NK-92 (cell line): ENCODE results near the gene SKA1.
"Not testable (repeated sequence)": the region's sequence is repeated elsewhere in the genome, so short reads cannot be mapped to it uniquely, and the experiment has no call there.

Source experiments
- DNase-seq: peaks from one replicate; lab custom pipeline; 2025; ENCODE audit not compliant: unreplicated experiment; lab: John Stamatoyannopoulos, UW

The SKA1 gene

DNA sequence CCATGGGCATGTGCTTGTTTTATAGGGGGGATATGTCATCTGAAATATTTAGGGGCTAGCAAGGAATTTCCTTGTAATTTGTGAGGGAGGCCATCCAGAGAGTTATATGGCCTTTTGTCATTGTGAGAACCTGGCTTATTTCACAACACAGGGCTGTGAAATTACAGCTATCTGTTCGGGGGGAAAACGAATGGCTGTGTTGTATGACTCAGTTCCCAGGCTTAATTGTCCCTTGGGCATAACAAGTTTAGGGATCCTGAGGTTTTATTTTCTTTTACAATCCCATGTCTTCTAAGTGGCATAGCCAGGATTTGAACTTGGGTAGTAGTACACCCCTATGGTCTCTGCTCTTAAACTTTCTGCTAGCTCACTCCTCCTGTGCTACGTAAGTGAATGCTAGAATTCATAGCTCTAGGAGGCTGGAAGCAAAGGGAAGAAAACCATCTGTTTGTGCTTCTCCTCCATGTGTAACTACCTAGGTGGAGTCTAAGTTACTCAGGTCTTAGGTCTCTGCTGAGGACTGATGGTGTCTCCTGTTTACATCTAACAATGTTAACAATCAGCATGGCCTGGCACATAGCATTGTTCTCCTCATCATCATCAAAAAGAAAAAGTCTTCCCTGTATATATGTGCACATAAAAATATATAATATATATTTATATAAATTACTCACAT lies 53.8 kb downstream of the SKA1 start:
- no peak for DNase-seq

DNA sequence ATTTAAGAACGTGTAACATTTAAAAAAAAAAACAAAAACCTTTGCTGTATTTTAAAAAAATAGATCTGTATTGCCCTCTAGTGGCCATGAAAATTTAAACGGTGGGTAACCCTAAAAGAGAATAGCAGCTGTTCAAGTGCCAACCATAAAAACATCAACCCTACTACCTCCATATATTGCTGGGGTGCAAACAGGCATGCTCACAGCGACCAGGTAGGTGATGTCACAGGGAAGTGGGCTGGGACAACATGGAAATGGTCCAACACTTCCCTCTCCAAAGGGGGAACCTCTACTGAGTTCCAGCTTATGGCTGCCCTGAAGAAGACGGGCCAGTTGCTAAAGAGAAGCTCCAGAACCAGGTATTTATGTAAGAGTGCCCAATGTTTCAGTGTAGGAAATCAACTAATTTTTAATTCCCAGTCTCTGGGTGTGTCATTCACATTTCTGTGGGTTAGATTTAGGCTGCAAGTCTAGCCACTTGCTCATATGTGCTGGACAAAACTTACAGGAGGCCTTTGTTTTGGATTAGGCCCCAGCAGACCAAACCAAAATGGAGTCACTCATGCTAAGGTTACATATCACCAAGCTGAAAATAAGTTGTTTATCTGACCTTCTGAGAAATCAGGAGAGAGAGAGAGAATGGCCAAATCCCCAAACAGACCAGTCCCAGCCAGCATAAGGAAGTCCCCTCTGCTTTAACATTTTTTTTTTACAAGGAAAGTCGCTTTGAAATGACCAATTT lies 54.5 kb downstream of the SKA1 start:
- no peak for DNase-seq

GRCh38 chr18:50432915-50433314 lies 58.1 kb downstream of the SKA1 start:
- no peak for DNase-seq

DNA sequence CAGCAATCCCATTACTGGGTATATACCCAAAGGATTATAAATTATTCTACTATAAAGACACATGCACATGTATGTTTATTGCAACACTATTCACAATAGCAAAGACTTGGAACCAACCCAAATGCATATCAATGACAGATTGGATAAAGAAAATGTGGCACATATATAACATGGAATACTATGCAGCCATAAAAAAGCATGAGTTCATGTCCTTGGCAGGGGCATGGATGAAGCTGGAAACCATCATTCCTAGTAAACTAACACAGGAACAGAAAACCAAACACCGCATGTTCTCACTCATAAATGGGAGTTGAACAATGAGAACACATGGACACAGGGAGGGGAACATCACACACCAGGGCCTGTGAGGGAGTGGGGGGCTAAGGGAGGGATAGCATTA lies 61.9 kb downstream of the SKA1 start:
- not testable (repeated sequence) for DNase-seq

- DNase-seq: no peak
These were observed 64.7 kb downstream of the SKA1 start for GRCh38 chr18:50439460-50440015.

GRCh38 chr18:50441016-50441415 lies 66.2 kb downstream of the SKA1 start:
- DNase-seq: no peak

DNA sequence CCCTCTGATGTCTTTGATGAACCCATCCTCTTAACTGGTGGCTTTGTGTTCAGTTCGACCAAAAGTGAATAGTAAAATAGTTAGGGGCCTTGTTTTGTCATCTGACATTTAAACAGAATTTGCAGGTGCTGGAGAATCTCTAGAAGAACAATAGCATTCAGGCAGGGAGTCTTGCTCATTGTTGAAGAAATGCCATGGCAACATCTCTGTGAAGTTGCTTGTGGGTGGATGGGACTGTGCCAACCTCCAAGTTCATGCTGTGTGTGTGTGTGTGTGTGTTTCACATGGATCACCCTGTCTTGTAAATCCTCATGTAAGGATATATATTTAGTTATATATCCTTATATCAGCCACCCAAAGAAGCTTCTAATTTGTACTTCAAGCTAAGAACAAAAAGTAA lies 66.7 kb downstream of the SKA1 start:
- no peak for DNase-seq
